Panc1 (cell line): Measurements from ENCODE around the gene FDXR. TPM values are rescaled to one million over a fixed set of nuclear protein-coding genes. Genes with fewer than 3 reads are reported as not detected.
A peak's percentile ranks its signal among the peaks of the same experiment; 100 is the strongest.

ENCODE experiments used
- ATAC-seq: fragments of 200-7000 bp; cut with Tn5 transposase; 2 replicates; pipeline ENCODE4 v1.9.1; 2020; ENCODE audit warnings: mild to moderate bottlenecking, moderate library complexity
- BruUV-seq: library from RNA; stranded (reverse); fragments of 400-500 nt; replicated peaks from 2 replicates; lab custom pipeline; 2021; lab: Mats Ljungman, UMichigan
- CTCF ChIA-PET: fragments of 300-600 bp; sonication (Branson Sonifier 250); formaldehyde crosslinking; loops from one replicate; lab custom pipeline; 2022; ENCODE audit warnings: antibody characterized with exemption; lab: Charles Lee
- POLR2A ChIA-PET: fragments of 300-600 bp; sonication (Branson Sonifier 250); formaldehyde crosslinking; loops from one replicate; lab custom pipeline; 2022; ENCODE audit warnings: antibody characterized with exemption; lab: Charles Lee
- DNase-seq: peaks from one replicate; pipeline ENCODE4 v3.0.0-alpha.2; 2010; ENCODE audit warnings: low read depth, low spot score
- H3K27ac ChIP-seq: 2 replicates; pipeline ENCODE4 v1.5.1; 2011; ENCODE audit warnings: mild to moderate bottlenecking, low read length, inconsistent platforms
- H3K27me3 ChIP-seq: fragments of 200-500 bp; sonication (Bioruptor generic); 2 replicates; pipeline ENCODE4 v1.6.0; 2014; ENCODE audit warnings: low read length, inconsistent platforms; ENCODE audit not compliant: control insufficient read depth, insufficient read depth
- H3K36me3 ChIP-seq: fragments of 200-500 bp; sonication (Bioruptor generic); 2 replicates; pipeline ENCODE4 v1.5.1; 2014; ENCODE audit warnings: inconsistent platforms, mild to moderate bottlenecking, low read length, moderate library complexity; ENCODE audit not compliant: control insufficient read depth, insufficient read depth
- H3K4me1 ChIP-seq: 2 replicates; pipeline ENCODE4 v1.5.1; 2011; ENCODE audit warnings: inconsistent platforms, mild to moderate bottlenecking, low read length, moderate library complexity; ENCODE audit not compliant: control insufficient read depth, insufficient read depth
- H3K4me3 ChIP-seq, 2 experiments: 2 replicates each; pipeline ENCODE4 v1.5.1; 2011 to 2012; ENCODE audit warnings: low read depth in 2 of 2, low read length in 2 of 2, mild to moderate bottlenecking in 2 of 2, inconsistent platforms in 1 of 2, moderate library complexity in 1 of 2
- H3K9me3 ChIP-seq: fragments of 200-500 bp; sonication (Bioruptor generic); 2 replicates; pipeline ENCODE4 v1.5.1; 2014; ENCODE audit warnings: low read depth, mild to moderate bottlenecking, inconsistent platforms, low read length, moderate library complexity; ENCODE audit not compliant: control insufficient read depth, insufficient read depth
- POLR2AphosphoS5 ChIP-seq: IDR thresholded peaks from 2 replicates; pipeline ENCODE4 v1.6.1; 2012; ENCODE audit warnings: mild to moderate bottlenecking, low read depth, low read length, moderate library complexity
- REST ChIP-seq, 2 experiments: IDR thresholded peaks; 2 replicates each; pipeline ENCODE4 v1.6.1; 2011 to 2012; ENCODE audit warnings: low read depth in 2 of 2, control low read depth in 1 of 2, low read length in 1 of 2, mild to moderate bottlenecking in 1 of 2, moderate library complexity in 1 of 2; ENCODE audit not compliant: insufficient read depth in 1 of 2
- SIN3A ChIP-seq: IDR thresholded peaks from 2 replicates; pipeline ENCODE4 v1.6.1; 2012; ENCODE audit warnings: low read depth, mild to moderate bottlenecking, low read length, moderate library complexity, borderline replicate concordance; ENCODE audit not compliant: insufficient read depth
- TCF7L2 ChIP-seq: IDR thresholded peaks from 2 replicates; pipeline ENCODE4 v1.6.1; 2011; ENCODE audit warnings: mild to moderate bottlenecking, low read depth, low read length, inconsistent platforms
- in situ Hi-C: cut with HindIII; loops from 2 replicates; pipeline ENCODE4 v1.10.0; 2016; ENCODE audit warnings: low sequenced_read_pairs, low pct_unique_long_range_greater_than_20kb
- intact Hi-C: fragments of 100-400 bp; cut with micrococcal nuclease; formaldehyde crosslinking; loops from one replicate; pipeline ENCODE4 v1.10.0; 2022; ENCODE audit not compliant: unreplicated experiment
- total RNA-seq: library from RNA; stranded (reverse); gene quantifications from one replicate; pipeline ENCODE4 v1.2.1, GENCODE V29; 2021; ENCODE audit not compliant: unreplicated experiment
- TF ChIP-seq, protein P1 (sequence below): fragments of 450-650 bp; IDR thresholded peaks from 2 replicates; pipeline ENCODE4 v1.5.1; 2017; ENCODE audit warnings: mild to moderate bottlenecking

The FDXR gene
- total RNA-seq, 1 experiment from 2014 or later = 21.8 TPM

DNA sequence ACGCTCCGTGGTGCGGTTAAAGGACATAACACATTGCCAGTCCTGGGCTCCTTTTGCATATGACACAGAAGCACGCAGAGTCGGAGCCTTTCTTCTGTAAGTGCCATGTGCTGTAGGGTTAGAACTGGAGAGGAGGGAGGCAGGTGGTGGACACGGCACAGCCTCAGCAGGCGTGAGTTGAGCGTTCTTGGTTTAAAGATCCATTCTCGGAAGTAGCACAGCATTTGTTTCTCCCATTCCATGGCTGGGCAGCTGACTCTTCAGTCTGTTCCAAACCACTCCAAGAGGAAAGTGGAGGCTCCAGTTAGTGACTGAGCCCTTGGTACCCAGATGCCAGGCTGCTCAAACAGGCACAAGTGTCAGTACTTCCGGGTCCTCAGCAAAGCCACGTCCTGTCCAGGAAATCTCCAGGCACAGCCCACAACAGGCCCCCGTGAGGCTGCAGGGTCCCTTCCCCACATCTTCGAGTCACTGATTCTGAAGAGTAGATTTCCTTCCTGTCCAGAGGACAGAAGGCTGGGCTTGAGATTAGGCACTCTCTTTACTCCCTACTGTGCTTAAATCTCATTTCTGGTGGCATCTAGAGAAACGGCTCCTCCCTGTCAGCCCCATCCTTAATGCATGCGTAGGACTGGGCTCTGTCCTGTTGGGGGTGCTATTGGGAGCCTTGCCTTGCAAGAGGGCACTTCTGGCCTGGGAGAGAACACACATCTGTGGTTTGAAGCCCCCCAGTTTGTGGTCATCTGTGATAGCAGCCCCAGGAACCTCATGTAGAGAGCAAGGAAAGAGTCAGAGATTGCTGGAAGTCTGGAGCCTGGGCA lies 57.0 kb downstream of the FDXR start:
- peak; percentile 28; the same call in 1 of the 2 replicates for ATAC-seq
- Histone ChIP-seq H3K27me3 (no peaks in the 10 kb centered on the region), H3K36me3 (no peaks in the 10 kb centered on the region), H3K27ac (no peak overlapping the region), H3K9me3 (no peaks in the 10 kb centered on the region), H3K4me1 (no peaks in the 10 kb centered on the region), H3K4me3 (no peak overlapping the region)
- BruUV-seq = no TSS peak
- ChIA-PET POLR2A (no interaction called here), CTCF (interaction anchor here (0.7 kb wide), 1 partner anchor 25 kb away, joined by 3 read pairs; no protein-coding TSS in a partner anchor)
- in situ Hi-C loops (no loop called here), intact Hi-C loops (no loop called here)
- DNase-seq = no peak
- TF ChIP-seq SIN3A (no peak), REST (IDR thresholded peaks at IDR 0.05; ENCODE audit: insufficient read depth in 1 of 2, low read depth in 2 of 2, low read length in 1 of 2) (no peak), POLR2AphosphoS5 (no peak), TCF7L2 (no peak)
- TF ChIP-seq, protein P1, sequence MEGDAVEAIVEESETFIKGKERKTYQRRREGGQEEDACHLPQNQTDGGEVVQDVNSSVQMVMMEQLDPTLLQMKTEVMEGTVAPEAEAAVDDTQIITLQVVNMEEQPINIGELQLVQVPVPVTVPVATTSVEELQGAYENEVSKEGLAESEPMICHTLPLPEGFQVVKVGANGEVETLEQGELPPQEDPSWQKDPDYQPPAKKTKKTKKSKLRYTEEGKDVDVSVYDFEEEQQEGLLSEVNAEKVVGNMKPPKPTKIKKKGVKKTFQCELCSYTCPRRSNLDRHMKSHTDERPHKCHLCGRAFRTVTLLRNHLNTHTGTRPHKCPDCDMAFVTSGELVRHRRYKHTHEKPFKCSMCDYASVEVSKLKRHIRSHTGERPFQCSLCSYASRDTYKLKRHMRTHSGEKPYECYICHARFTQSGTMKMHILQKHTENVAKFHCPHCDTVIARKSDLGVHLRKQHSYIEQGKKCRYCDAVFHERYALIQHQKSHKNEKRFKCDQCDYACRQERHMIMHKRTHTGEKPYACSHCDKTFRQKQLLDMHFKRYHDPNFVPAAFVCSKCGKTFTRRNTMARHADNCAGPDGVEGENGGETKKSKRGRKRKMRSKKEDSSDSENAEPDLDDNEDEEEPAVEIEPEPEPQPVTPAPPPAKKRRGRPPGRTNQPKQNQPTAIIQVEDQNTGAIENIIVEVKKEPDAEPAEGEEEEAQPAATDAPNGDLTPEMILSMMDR = no peak

DNA sequence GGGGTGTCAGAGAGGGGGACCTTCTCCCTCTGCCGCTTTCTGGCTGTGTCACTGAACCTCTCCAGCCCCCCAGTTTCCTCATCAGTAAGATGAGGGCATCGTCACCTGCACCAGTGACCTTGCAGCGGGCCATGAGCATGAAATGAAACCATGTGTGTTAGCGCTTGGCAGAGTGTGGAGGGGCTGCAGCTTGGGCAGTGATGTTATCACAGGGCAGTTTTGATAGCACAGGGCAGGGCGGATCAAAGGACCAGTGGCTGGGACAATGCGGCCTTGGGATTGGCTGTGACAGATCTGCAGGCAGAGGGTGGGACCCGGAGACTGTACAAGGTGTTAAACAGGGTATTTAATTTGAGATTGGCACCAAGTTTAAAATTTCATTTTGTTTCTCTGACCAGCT lies 57.7 kb downstream of the FDXR start:
- POLR2A ChIA-PET = no interaction called here
- intact Hi-C loops = no loop called here
- TF ChIP-seq POLR2AphosphoS5 (no peak), REST (IDR thresholded peaks at IDR 0.05; ENCODE audit: insufficient read depth in 1 of 2, low read depth in 2 of 2, low read length in 1 of 2) (no peak), TCF7L2 (no peak), SIN3A (no peak)
- TF ChIP-seq, protein P1 = no peak

More for the DNA sequence above, 57.7 kb downstream of the FDXR start:
- DNase-seq (no peak), ATAC-seq (no peak)
- Histone ChIP-seq H3K9me3 (no peaks in the 10 kb centered on the region), H3K27me3 (no peaks in the 10 kb centered on the region), H3K4me1 (no peaks in the 10 kb centered on the region), H3K27ac (no peak overlapping the region), H3K4me3 (no peak overlapping the region), H3K36me3 (no peaks in the 10 kb centered on the region)
- BruUV-seq = no TSS peak
- in situ Hi-C loops = no loop called here
- CTCF ChIA-PET = interaction anchor here (0.7 kb wide), 1 partner anchor 24 kb away, joined by 3 read pairs; no protein-coding TSS in a partner anchor
